ENCODE measurements around the gene TMPRSS3.

GRCh38 chr21:42360317-42360716 lies 35.5 kb downstream of the TMPRSS3 start:
- TF ChIP-seq CTCF (IDR thresholded peaks at IDR 0.05 in 8 of 11, conservative IDR thresholded peaks at IDR 0.05 in 3 of 11) (peak in 1 of 11 experiments; percentile 17), POLR2AphosphoS5 (IDR thresholded peaks at IDR 0.05) (no peak)

Measured in spleen (tissue), 7 donors.